ENCODE measurements around the gene MAPK12. TPM values are rescaled to one million over a fixed set of nuclear protein-coding genes. Genes with fewer than 3 reads are reported as not detected.

The MAPK12 gene
- total and polyA plus RNA-seq, 2 experiments from 2014 or later, result 20.7 to 28.7 TPM

- H3K27ac ChIP-seq, result peak overlapping the region; percentile 42
- no peak overlapping the region for H3K4me2 ChIP-seq (ENCODE audit: unreplicated experiment)
- H3K79me2 ChIP-seq (ENCODE audit: insufficient read depth), result peaks cover 28% of the 10 kb centered on the region
- H3K9ac ChIP-seq, result no peak overlapping the region; the same call in 1 of the 2 replicates
- H2AFZ ChIP-seq, result no peak overlapping the region
- 83 to 85% methylated on average over 9 of the region's 9 CpGs for WGBS, 2 experiments (ENCODE audit: low coverage in 1 of 2, low lambda C conversion rate in 2 of 2, missing lambda C conversion rate in 2 of 2)
- in situ Hi-C loops (cut with MboI), result no loop called here
- no peak for DNase-seq
- no peaks in the 10 kb centered on the region for H3K9me3 ChIP-seq (ENCODE audit: low read depth)
- H4K20me1 ChIP-seq (ENCODE audit: insufficient read depth), result no peaks in the 10 kb centered on the region
- no peaks in the 10 kb centered on the region for H3K36me3 ChIP-seq (ENCODE audit: low read depth)
- no peak for TF ChIP-seq EZH2 (IDR thresholded peaks at IDR 0.05; ENCODE audit: insufficient read depth, poor library complexity, severe bottlenecking)
- no peak for TF ChIP-seq EZH2phosphoT487 (IDR thresholded peaks at IDR 0.05; ENCODE audit: insufficient read depth, low read depth)
- no peak overlapping the region for H3K4me3 ChIP-seq
- H3F3A ChIP-seq (ENCODE audit: insufficient read depth), result peaks cover 12% of the 10 kb centered on the region; the same call in 1 of the 2 replicates
- peaks cover 25% of the 10 kb centered on the region for H3K4me1 ChIP-seq (ENCODE audit: insufficient read depth)
- H3K9me2 ChIP-seq (ENCODE audit: insufficient read depth), result no peaks in the 10 kb centered on the region
- H3K27me3 ChIP-seq (replicated peaks; ENCODE audit: insufficient read depth), result no peaks in the 10 kb centered on the region
Observed at GRCh38 chr22:50308986-50309600, 47.6 kb upstream of the MAPK12 start.

- in situ Hi-C loops (cut with MboI), result no loop called here
- DNase-seq, result peak; percentile 58
- no peak for TF ChIP-seq EZH2 (IDR thresholded peaks at IDR 0.05; ENCODE audit: insufficient read depth, poor library complexity, severe bottlenecking)
- no peak for TF ChIP-seq EZH2phosphoT487 (IDR thresholded peaks at IDR 0.05; ENCODE audit: insufficient read depth, low read depth)
- Histone ChIP-seq H3K9ac (no peak overlapping the region; the same call in 1 of the 2 replicates), H3K79me2 (ENCODE audit: insufficient read depth) (peaks cover 34% of the 10 kb centered on the region), H3K4me3 (no peak overlapping the region), H3F3A (ENCODE audit: insufficient read depth) (peaks cover 12% of the 10 kb centered on the region; the same call in 1 of the 2 replicates), H3K9me2 (ENCODE audit: insufficient read depth) (no peaks in the 10 kb centered on the region), H4K20me1 (ENCODE audit: insufficient read depth) (no peaks in the 10 kb centered on the region), H3K4me1 (ENCODE audit: insufficient read depth) (peaks cover 30% of the 10 kb centered on the region), H3K4me2 (ENCODE audit: unreplicated experiment) (no peak overlapping the region), H3K9me3 (ENCODE audit: low read depth) (no peaks in the 10 kb centered on the region), H3K36me3 (ENCODE audit: low read depth) (no peaks in the 10 kb centered on the region), H2AFZ (no peak overlapping the region), H3K27me3 (replicated peaks; ENCODE audit: insufficient read depth) (no peaks in the 10 kb centered on the region), H3K27ac (peak overlapping the region; percentile 42)
- 18 to 39% methylated on average over 5 to 7 of the region's 7 CpGs for WGBS, 2 experiments (ENCODE audit: low coverage in 1 of 2, low lambda C conversion rate in 2 of 2, missing lambda C conversion rate in 2 of 2)
Observed at GRCh38 chr22:50308597-50308935, 47.1 kb upstream of the MAPK12 start.

GRCh38 chr22:50307890-50308596, 46.6 kb upstream of the MAPK12 start:
- Histone ChIP-seq H3K4me1 (ENCODE audit: insufficient read depth) (peaks cover 36% of the 10 kb centered on the region), H3K27ac (peak overlapping the region; percentile 42; the same call in 1 of the 2 replicates), H3K9me2 (ENCODE audit: insufficient read depth) (no peaks in the 10 kb centered on the region), H3K4me3 (no peak overlapping the region), H3F3A (ENCODE audit: insufficient read depth) (peaks cover 12% of the 10 kb centered on the region), H4K20me1 (ENCODE audit: insufficient read depth) (no peaks in the 10 kb centered on the region), H3K9me3 (ENCODE audit: low read depth) (no peaks in the 10 kb centered on the region), H3K9ac (no peak overlapping the region), H3K79me2 (ENCODE audit: insufficient read depth) (peaks cover 39% of the 10 kb centered on the region), H3K27me3 (replicated peaks; ENCODE audit: insufficient read depth) (no peaks in the 10 kb centered on the region), H3K36me3 (ENCODE audit: low read depth) (no peaks in the 10 kb centered on the region), H3K4me2 (ENCODE audit: unreplicated experiment) (no peak overlapping the region), H2AFZ (no peak overlapping the region)
- TF ChIP-seq EZH2phosphoT487 (IDR thresholded peaks at IDR 0.05; ENCODE audit: insufficient read depth, low read depth) (no peak), EZH2 (IDR thresholded peaks at IDR 0.05; ENCODE audit: insufficient read depth, poor library complexity, severe bottlenecking) (no peak)
- in situ Hi-C loops (cut with MboI), result no loop called here
- 52 to 63% methylated on average over 12 to 18 of the region's 19 CpGs for WGBS, 2 experiments (ENCODE audit: low coverage in 1 of 2, low lambda C conversion rate in 2 of 2, missing lambda C conversion rate in 2 of 2)
- DNase-seq, result peak; percentile 33

- Histone ChIP-seq H4K20me1 (ENCODE audit: insufficient read depth) (no peaks in the 10 kb centered on the region), H3K4me3 (peak within 1 kb of the TSS; percentile 92), H3K79me2 (ENCODE audit: insufficient read depth) (peaks cover 49% of the 10 kb centered on the region), H3K4me1 (ENCODE audit: insufficient read depth) (peaks cover 45% of the 10 kb centered on the region), H3K27me3 (replicated peaks; ENCODE audit: insufficient read depth) (no peaks in the 10 kb centered on the region), H3F3A (ENCODE audit: insufficient read depth) (peaks cover 12% of the 10 kb centered on the region), H3K27ac (peak within 1 kb of the TSS; percentile 89), H3K9me2 (ENCODE audit: insufficient read depth) (no peaks in the 10 kb centered on the region), H3K9me3 (ENCODE audit: low read depth) (no peaks in the 10 kb centered on the region), H3K4me2 (ENCODE audit: unreplicated experiment) (peak within 1 kb of the TSS; percentile 92), H3K9ac (peak within 1 kb of the TSS; percentile 94), H2AFZ (no peak within 1 kb of the TSS), H3K36me3 (ENCODE audit: low read depth) (no peaks in the 10 kb centered on the region)
- TF ChIP-seq EZH2phosphoT487 (IDR thresholded peaks at IDR 0.05; ENCODE audit: insufficient read depth, low read depth), result no peak
- TF ChIP-seq EZH2 (IDR thresholded peaks at IDR 0.05; ENCODE audit: insufficient read depth, poor library complexity, severe bottlenecking), result no peak
- peak; percentile 88 for DNase-seq
- 1 to 4% methylated on average over 42 to 43 of the region's 105 CpGs for WGBS, 2 experiments (ENCODE audit: low coverage in 1 of 2, low lambda C conversion rate in 2 of 2, missing lambda C conversion rate in 2 of 2)
- in situ Hi-C loops (cut with MboI), result no loop called here
Observed at GRCh38 chr22:50306753-50307749, 45.6 kb upstream of the MAPK12 start, which contains the start of gene PLXNB2. TSS of gene PLXNB2 (minus strand) at chr22:50307646. CDS start at chr22:50290584, 17,062 bp downstream.

Data from GM23248 (cell line).